K562 (cell line): ENCODE measurements around the gene PRDM8. TPM values are rescaled to one million over a fixed set of nuclear protein-coding genes. Genes with fewer than 3 reads are reported as not detected.
"Not testable (repeated sequence)": the region's sequence is repeated elsewhere in the genome, so short reads cannot be mapped to it uniquely, and the experiment has no call there.

Source experiments
- ATAC-seq: fragments of 200-7000 bp; cut with Tn5 transposase; 3 replicates; pipeline ENCODE4 v1.9.1; 2020; ENCODE audit warnings: moderate library complexity
- BruUV-seq: library from RNA; stranded (reverse); fragments of 400-500 nt; replicated peaks from 2 replicates; lab custom pipeline; 2021; lab: Mats Ljungman, UMichigan
- CTCF ChIA-PET: fragments of 300-600 bp; formaldehyde crosslinking; extraction: SDS; loops from one replicate; lab custom pipeline; 2021; ENCODE audit warnings: low intra/inter-chr PET ratio; lab: Yijun Ruan, JAX
- POLR2A ChIA-PET: fragments of 300-600, 350-650 bp; sonication (Branson Sonifier 250); formaldehyde crosslinking; extraction: SDS; loops from one replicate; lab custom pipeline; 2021; ENCODE audit warnings: antibody characterized with exemption, inconsistent platforms; lab: Yijun Ruan, JAX
- DNase-seq, 4 experiments: peaks; one replicate each; pipeline versions ENCODE4 v3.0.0 to v3.0.0-alpha.2; 2011 to 2018; ENCODE audit warnings: low spot score in 3 of 4, mixed read lengths in 3 of 4; ENCODE audit errors: extremely low read depth in 1 of 4
- FAIRE-seq: peaks from 2 replicates; lab custom pipeline; 2011; peaks lifted over from hg19 to GRCh38; lab: Jason Lieb, UNC
- H2AFZ ChIP-seq: 2 replicates; pipeline ENCODE4 v1.6.0; 2011; ENCODE audit warnings: low read depth, low read length, control low read depth, inconsistent platforms
- H3K27ac ChIP-seq: fragments of 200-600 bp; 3 replicates; pipeline ENCODE4 v1.8.0; 2011; ENCODE audit warnings: low read depth, mild to moderate bottlenecking, control low read depth, inconsistent platforms, low read length, moderate library complexity, mixed read lengths; ENCODE audit errors: extremely low read depth
- H3K27me3 ChIP-seq, 2 experiments: fragments of 300-600 bp in 1 of 2; 2 replicates in 1 of 2; 3 replicates in 1 of 2; pipeline versions ENCODE4 v1.6.0 to v1.8.0; 2011; ENCODE audit warnings: inconsistent platforms in 2 of 2, low read length in 2 of 2, mild to moderate bottlenecking in 1 of 2, mixed read lengths in 1 of 2, moderate library complexity in 1 of 2; ENCODE audit not compliant: control insufficient read depth in 2 of 2, insufficient read depth in 2 of 2
- H3K36me3 ChIP-seq: fragments of 300-600 bp; 3 replicates; pipeline ENCODE4 v1.8.0; 2011; ENCODE audit warnings: mild to moderate bottlenecking, low read length, inconsistent platforms; ENCODE audit not compliant: control insufficient read depth, insufficient read depth
- H3K4me1 ChIP-seq, 2 experiments: fragments of 200-600 bp in 1 of 2; replicated peaks in 1 of 2; 2 replicates in 1 of 2; 3 replicates in 1 of 2; pipeline versions ENCODE4 v1.5.1 to v1.8.0; 2011; ENCODE audit warnings: inconsistent platforms in 2 of 2, low read length in 2 of 2, mild to moderate bottlenecking in 1 of 2, mixed read lengths in 1 of 2, moderate library complexity in 1 of 2; ENCODE audit not compliant: control insufficient read depth in 2 of 2, insufficient read depth in 2 of 2
- H3K4me2 ChIP-seq: 2 replicates; pipeline ENCODE4 v1.6.1; 2011; ENCODE audit warnings: low read length, control low read depth, inconsistent platforms, mixed read lengths; ENCODE audit not compliant: insufficient read depth
- H3K4me3 ChIP-seq: fragments of 200-600 bp; sonication (generic), shearing (Covaris generic); 2 replicates; pipeline ENCODE4 v1.5.1; 2016; ENCODE audit warnings: control low read depth, inconsistent platforms
- H3K79me2 ChIP-seq: fragments of 200-600 bp; 3 replicates; pipeline ENCODE4 v1.8.0; 2011; ENCODE audit warnings: low read length, inconsistent platforms; ENCODE audit not compliant: control insufficient read depth, insufficient read depth
- H3K9ac ChIP-seq, 2 experiments: 2 replicates each; pipeline versions ENCODE4 v1.6.0 to v1.6.1; 2011; ENCODE audit warnings: low read depth in 2 of 2, low read length in 2 of 2, control low read depth in 1 of 2, inconsistent platforms in 1 of 2, mild to moderate bottlenecking in 1 of 2, mixed read lengths in 1 of 2; ENCODE audit not compliant: insufficient read depth in 1 of 2
- H3K9me1 ChIP-seq: one replicate; pipeline ENCODE4 v1.6.0; 2011; ENCODE audit warnings: inconsistent platforms, mild to moderate bottlenecking, low read length, moderate library complexity; ENCODE audit not compliant: control insufficient read depth, insufficient read depth
- H3K9me3 ChIP-seq: replicated peaks from 2 replicates; pipeline ENCODE4 v1.5.1; 2011; ENCODE audit warnings: low read depth, low read length, inconsistent platforms; ENCODE audit not compliant: control insufficient read depth, insufficient read depth
- H4K20me1 ChIP-seq: replicated peaks from 2 replicates; pipeline ENCODE4 v1.6.1; 2011; ENCODE audit warnings: low read length, inconsistent platforms, mixed read lengths; ENCODE audit not compliant: control insufficient read depth, insufficient read depth
- CHCHD3 ChIP-seq: fragments of 250-450 bp; sonication (Bioruptor Pico); IDR thresholded peaks from 2 replicates; pipeline ENCODE4 v2.1.2; 2022; ENCODE audit warnings: mild to moderate bottlenecking
- SRSF7 ChIP-seq: fragments of 200-400 bp; formaldehyde crosslinking; optimal IDR thresholded peaks from 2 replicates; pipeline ENCODE3; 2017; ENCODE audit warnings: mild to moderate bottlenecking, low read depth, low read length
- WGBS: fragments of 100-300 bp; shearing (Covaris generic); methylation state at CpG from one replicate; pipeline ENCODE4 v1.1.6; 2016; ENCODE audit warnings: low coverage, mixed read lengths; ENCODE audit not compliant: insufficient coverage; ENCODE audit errors: missing lambda C conversion rate; 5-methylcytosine and 5-hydroxymethylcytosine counted together
- in situ Hi-C: fragments of 300-500 bp; cut with MboI; formaldehyde crosslinking; loops from 4 replicates; pipeline ENCODE4 v1.15.0; 2018; ENCODE audit warnings: inconsistent platforms, mixed read lengths
- intact Hi-C: fragments of 100-400 bp; cut with micrococcal nuclease; formaldehyde crosslinking; loops from 2 replicates; pipeline ENCODE4 v1.14.2; 2022
- polyA plus RNA-seq, 8 experiments: library from polyadenylated mRNA; depleted of rRNA in 4 of 8; stranded (reverse) in 5 of 8; unstranded in 3 of 8; fragments of >200 nt; fragmentation: Nextera tagmentation in 2 of 8; fragmentation: Illumina TruSeq in 1 of 8; extraction: Ambion mirVana in 2 of 8; extraction: Trizol in 1 of 8; gene quantifications; 2 replicates each; pipeline versions ENCODE4 v1.2.1 to v1.2.3, GENCODE V29; 2011 to 2014; ENCODE audit warnings: inconsistent platforms in 1 of 8, missing spikeins in 1 of 8
- total RNA-seq, 7 experiments: library from RNA; depleted of rRNA in 6 of 7; stranded (reverse); fragments of >200 nt in 6 of 7; fragmentation: Illumina TruSeq in 2 of 7; extraction: Trizol in 2 of 7; gene quantifications; 2 replicates each; pipeline versions ENCODE4 v1.2.1 to v1.2.3, GENCODE V29; 2011 to 2021; ENCODE audit warnings: low replicate concordance in 1 of 7

The PRDM8 gene
- total and polyA plus RNA-seq, 9 of the 15 experiments (the other 6 are each of a cell fraction or from before 2014, with no cell fraction given): 0.40 TPM; not detected in 8

GRCh38 chr4:80243274-80244018 is 46.1 kb downstream of the PRDM8 start:
- CTCF ChIA-PET: no interaction called here
- Histone ChIP-seq H3K79me2 (no peaks in the 10 kb centered on the region), H3K27me3 (no peaks in the 10 kb centered on the region), H3K4me3 (no peak overlapping the region), H3K36me3 (no peaks in the 10 kb centered on the region), H3K27ac (no peak overlapping the region), H2AFZ (peak overlapping the region; percentile 28), H3K9me1 (no peaks in the 10 kb centered on the region), H3K4me1 (peaks cover 0 to 2% of the 10 kb centered on the region in 2 experiments; a peak in 2 of 5 replicates), H3K4me2 (no peak overlapping the region), H3K9ac (peak overlapping the region in 1 of 2 experiments; percentile 18; a peak in 1 of 4 replicates), H4K20me1 (no peaks in the 10 kb centered on the region), H3K9me3 (no peaks in the 10 kb centered on the region)
- DNase-seq (no peak), ATAC-seq (peak; percentile 40; the same call in 1 of the 3 replicates), FAIRE-seq (no peak)
- TF ChIP-seq CHCHD3 (CRISPR knock-in tag) (no peak), SRSF7 (no peak)
- 28% methylated on average over 6 of the region's 6 CpGs for WGBS
- intact Hi-C loops: no loop called here
- POLR2A ChIA-PET: no interaction called here
- in situ Hi-C loops: no loop called here
- BruUV-seq: no TSS peak

- H4K20me1 ChIP-seq, H3K4me3 ChIP-seq, H3K9me3 ChIP-seq, H3K79me2 ChIP-seq, ATAC-seq, H3K36me3 ChIP-seq, H3K4me2 ChIP-seq, BruUV-seq, H3K9ac ChIP-seq, intact Hi-C loops, H3K9me1 ChIP-seq, H3K27ac ChIP-seq, DNase-seq, H2AFZ ChIP-seq, H3K27me3 ChIP-seq, CTCF ChIA-PET, FAIRE-seq, in situ Hi-C loops, H3K4me1 ChIP-seq: not testable (repeated sequence)
- POLR2A ChIA-PET: interaction anchor here (0.5 to 0.6 kb wide), 2 partner anchors 9 to 1320 kb away, joined by 3 to 4 read pairs; no protein-coding TSS in a partner anchor
- WGBS: 79% methylated on average over 1 of the region's 1 CpG
Observed at GRCh38 chr4:80247484-80247883, 50.2 kb downstream of the PRDM8 start.
